Esophagus muscularis mucosa (tissue), 4 donors: ENCODE data around the gene GOLGA6L1. TPM values are rescaled to one million over a fixed set of nuclear protein-coding genes. Genes with fewer than 3 reads are reported as not detected.
"Not testable (repeated sequence)": the region's sequence is repeated elsewhere in the genome, so short reads cannot be mapped to it uniquely, and the experiment has no call there.

Experiments
- DNase-seq: peaks from one replicate; pipeline ENCODE4 v3.0.0-alpha.2; 2017; ENCODE audit errors: extremely low spot score
- H3K27ac ChIP-seq, 4 donors: fragments of 200-600 bp; sonication (generic); replicated peaks in 1 of 4; 1 replicate in 3 of 4; 2 replicates in 1 of 4; pipeline ENCODE4 v1.5.1; 2016 to 2019; ENCODE audit warnings: mild to moderate bottlenecking in 1 of 4
- H3K27me3 ChIP-seq, 4 donors: fragments of 200-600 bp; sonication (generic); one replicate each; pipeline versions ENCODE4 v1.5.1 to v1.6.0; 2016 to 2019
- H3K36me3 ChIP-seq, 4 donors: fragments of 200-600 bp; sonication (generic); one replicate each; pipeline ENCODE4 v1.5.1; 2016 to 2019
- H3K4me1 ChIP-seq, 4 donors: fragments of 200-600 bp; sonication (generic); one replicate each; pipeline ENCODE4 v1.5.1; 2016 to 2019
- H3K4me3 ChIP-seq, 4 donors: fragments of 200-600 bp; sonication (generic); 1 replicate in 2 of 4; 2 replicates in 2 of 4; pipeline ENCODE4 v1.5.1; 2016 to 2019; ENCODE audit warnings: mild to moderate bottlenecking in 4 of 4, moderate library complexity in 1 of 4
- H3K9me3 ChIP-seq, 4 donors: fragments of 200-600 bp; sonication (generic); 1 replicate in 3 of 4; 2 replicates in 1 of 4; pipeline ENCODE4 v1.5.1; 2016 to 2019
- CTCF ChIP-seq, 3 experiments: fragments of 200-600 bp in 2 of 3; fragments of 450-650 bp in 1 of 3; sonication (generic) in 2 of 3; IDR thresholded peaks; one replicate each; pipeline ENCODE4 v1.5.1; 2017 to 2019; ENCODE audit warnings: antibody characterized with exemption in 3 of 3, mild to moderate bottlenecking in 2 of 3, moderate library complexity in 1 of 3
- EP300 ChIP-seq: sonication (generic); formaldehyde crosslinking; IDR thresholded peaks from one replicate; pipeline ENCODE4 v1.6.1; 2017; ENCODE audit warnings: antibody characterized with exemption
- POLR2A ChIP-seq: fragments of 450-650 bp; IDR thresholded peaks from one replicate; pipeline ENCODE4 v1.6.1; 2017; ENCODE audit warnings: antibody characterized with exemption, moderate library complexity, mild to moderate bottlenecking, low read depth
- POLR2AphosphoS5 ChIP-seq, 2 donors: sonication (generic); formaldehyde crosslinking; IDR thresholded peaks; one replicate each; pipeline ENCODE4 v1.6.1; 2017; ENCODE audit warnings: antibody characterized with exemption in 2 of 2
- WGBS: methylation state at CpG from one replicate; pipeline ENCODE4 v1.1.5; 2018; 5-methylcytosine and 5-hydroxymethylcytosine counted together
- intact Hi-C: fragments of 100-400 bp; cut with DNase I; formaldehyde crosslinking; loops from one replicate; pipeline ENCODE4 v1.15.1; 2023
- total RNA-seq, 4 donors: library from RNA; depleted of rRNA; stranded (reverse); fragments of >200 nt; gene quantifications; one replicate each; pipeline versions ENCODE4 v1.1.0 to v1.2.1, GENCODE V29; 2016

GOLGA6L1 gene
- total RNA-seq, 4 donors from 2014 or later = not detected

DNA sequence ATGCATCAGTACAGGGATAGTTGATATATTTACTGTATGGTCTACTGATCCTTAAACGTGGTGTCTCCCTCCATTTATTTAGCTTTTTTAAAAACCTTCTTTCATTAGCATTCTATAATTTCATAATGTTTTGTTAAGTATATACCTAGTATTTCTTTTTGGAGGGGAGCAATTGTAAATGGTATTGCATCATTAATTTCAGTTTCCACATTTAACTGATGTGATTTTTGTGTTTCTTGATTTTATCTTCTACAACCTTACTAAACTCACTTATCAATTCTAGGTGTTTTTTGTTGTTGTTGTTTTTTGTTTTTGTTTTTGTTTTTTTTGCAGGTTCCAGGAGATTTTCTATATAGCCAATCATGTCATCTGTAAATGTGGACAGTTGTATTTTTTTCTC is 18.4 kb downstream of the GOLGA6L1 start:
- no peak for DNase-seq
- H3K27me3 ChIP-seq = no peaks in the 10 kb centered on the region
- H3K27ac ChIP-seq = no peak overlapping the region
- no peak overlapping the region for H3K4me3 ChIP-seq
- intact Hi-C loops = no loop called here
- H3K4me1 ChIP-seq = no peaks in the 10 kb centered on the region
- TF ChIP-seq EP300 (no peak), POLR2A (no peak), CTCF (IDR thresholded peaks at IDR 0.05) (no peak), POLR2AphosphoS5 (IDR thresholded peaks at IDR 0.05) (no peak)
- H3K9me3 ChIP-seq = no peaks in the 10 kb centered on the region
- no peaks in the 10 kb centered on the region for H3K36me3 ChIP-seq
- 53% methylated on average over 1 of the region's 1 CpG for WGBS

- DNase-seq = peak; percentile 29
- Histone ChIP-seq H3K9me3 (no peaks in the 10 kb centered on the region), H3K4me3 (no peak overlapping the region), H3K27ac (no peak overlapping the region), H3K4me1 (no peaks in the 10 kb centered on the region), H3K36me3 (no peaks in the 10 kb centered on the region), H3K27me3 (no peaks in the 10 kb centered on the region)
- intact Hi-C loops = no loop called here
- 67% methylated on average over 1 of the region's 1 CpG for WGBS
- TF ChIP-seq POLR2A = no peak
- no peak for TF ChIP-seq CTCF (IDR thresholded peaks at IDR 0.05)
- no peak for TF ChIP-seq POLR2AphosphoS5 (IDR thresholded peaks at IDR 0.05)
- TF ChIP-seq EP300 = no peak
Measured at GRCh38 chr15:23095796-23096195, 40.8 kb downstream of the GOLGA6L1 start.

- H3K36me3 ChIP-seq = no peaks in the 10 kb centered on the region
- H3K4me3 ChIP-seq = no peak overlapping the region
- no peaks in the 10 kb centered on the region for H3K9me3 ChIP-seq
- no peak for DNase-seq
- TF ChIP-seq POLR2AphosphoS5 (IDR thresholded peaks at IDR 0.05) (no peak), POLR2A (no peak), EP300 (no peak), CTCF (IDR thresholded peaks at IDR 0.05) (no peak)
- intact Hi-C loops = no loop called here
- no peaks in the 10 kb centered on the region for H3K27me3 ChIP-seq
- WGBS = 50% methylated on average over 1 of the region's 1 CpG
- H3K4me1 ChIP-seq = no peaks in the 10 kb centered on the region
- H3K27ac ChIP-seq = no peak overlapping the region
Measured at GRCh38 chr15:23083115-23083514, 53.5 kb downstream of the GOLGA6L1 start.

DNA sequence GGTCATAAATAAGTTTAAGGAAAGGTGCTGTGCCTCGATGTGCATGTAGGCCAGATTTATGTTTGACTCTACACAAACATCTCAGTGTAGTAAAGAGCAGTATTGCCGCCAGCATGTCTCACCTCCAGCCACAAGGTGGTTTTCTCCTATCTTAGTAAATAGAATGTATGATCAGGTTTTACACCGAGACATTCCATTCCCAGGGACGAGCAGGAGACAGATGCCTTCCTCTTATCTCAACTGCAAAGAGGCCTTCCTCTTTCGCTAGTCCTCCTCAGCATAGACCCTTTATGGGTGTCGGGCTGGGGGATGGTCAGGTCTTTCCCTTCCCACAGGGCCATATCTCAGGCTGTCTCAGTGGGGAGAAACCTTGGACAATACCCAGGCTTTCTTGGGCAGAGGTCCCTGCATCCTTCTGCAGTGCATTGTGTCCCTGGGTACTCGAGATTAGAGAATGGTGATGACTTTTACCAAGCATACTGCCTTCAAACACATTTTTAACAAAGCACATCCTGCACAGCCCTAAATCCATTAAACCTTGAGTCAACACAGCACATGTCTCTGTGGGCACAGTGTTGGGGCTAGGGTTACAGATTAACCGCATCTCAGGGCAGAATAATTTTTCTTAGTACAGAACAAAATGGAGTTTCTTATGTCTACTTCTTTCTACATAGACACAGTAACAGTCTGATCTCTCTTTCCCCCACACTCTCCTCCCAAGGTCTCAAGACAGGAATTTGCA is 54.5 kb downstream of the GOLGA6L1 start:
- H3K4me3 ChIP-seq, DNase-seq, H3K27ac ChIP-seq, H3K27me3 ChIP-seq, H3K36me3 ChIP-seq, intact Hi-C loops, H3K4me1 ChIP-seq, H3K9me3 ChIP-seq: not testable (repeated sequence)
- WGBS = 78% methylated on average over 8 of the region's 8 CpGs

DNA sequence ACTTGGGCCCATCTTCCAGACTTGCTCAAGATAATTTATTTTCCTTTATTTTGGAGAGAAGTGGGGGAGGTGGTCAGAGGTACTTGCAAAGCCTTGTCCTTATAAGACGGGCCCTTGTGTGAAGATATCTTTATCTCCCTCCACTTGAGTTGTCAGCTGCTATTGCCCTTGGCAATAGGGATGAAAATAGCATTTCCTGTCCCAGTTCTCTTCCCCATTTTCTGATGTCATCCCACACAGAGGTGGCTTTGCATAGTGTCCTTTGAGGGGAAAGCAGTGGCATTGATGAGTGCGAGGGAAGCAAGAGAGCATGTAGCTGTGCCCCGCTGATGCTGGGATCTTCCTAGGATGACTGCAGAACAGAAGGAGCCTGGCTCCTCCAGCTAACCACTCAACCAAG is 55.4 kb downstream of the GOLGA6L1 start:
- Histone ChIP-seq H3K4me1 (no peaks in the 10 kb centered on the region), H3K27ac (no peak overlapping the region), H3K27me3 (no peaks in the 10 kb centered on the region), H3K36me3 (no peaks in the 10 kb centered on the region), H3K4me3 (no peak overlapping the region), H3K9me3 (no peaks in the 10 kb centered on the region)
- intact Hi-C loops = no loop called here
- no peak for TF ChIP-seq EP300
- no peak for TF ChIP-seq POLR2A
- no peak for TF ChIP-seq POLR2AphosphoS5 (IDR thresholded peaks at IDR 0.05)
- no peak for TF ChIP-seq CTCF (IDR thresholded peaks at IDR 0.05)
- no peak for DNase-seq
- WGBS = 78% methylated on average over 3 of the region's 3 CpGs
